ENCODE results near the gene ZNF214.

Gene ZNF214

GRCh38 chr11:7020183-7020917 lies at the start of gene ZNF214, which contains the start of gene NLRP14:
ZNF214 (minus strand) TSS chr11:7020346; CDS start chr11:7002835, 17,511 bp downstream.
NLRP14 (plus strand) TSS chr11:7020479; CDS start chr11:7038587, 18,108 bp downstream.
- no peaks in the 10 kb centered on the region for H3K27me3 ChIP-seq
- no peaks in the 10 kb centered on the region for H4K20me1 ChIP-seq
- H3K9ac ChIP-seq: no peak within 1 kb of the TSS
- H3K4me3 ChIP-seq: no peak within 1 kb of the TSS
- no peaks in the 10 kb centered on the region for H3K9me3 ChIP-seq
- H3K4me1 ChIP-seq: no peaks in the 10 kb centered on the region
- no peaks in the 10 kb centered on the region for H3K36me3 ChIP-seq
- no peak within 1 kb of the TSS for H3K27ac ChIP-seq
- no peak within 1 kb of the TSS for H3K4me2 ChIP-seq
- no peak for TF ChIP-seq Cebpa-rat (IDR thresholded peaks at IDR 0.05)

- Histone ChIP-seq H3K36me3 (no peaks in the 10 kb centered on the region), H4K20me1 (no peaks in the 10 kb centered on the region)
- TF ChIP-seq Cebpa-rat (IDR thresholded peaks at IDR 0.05): no peak
Measured at GRCh38 chr11:7062534-7062933, 42.4 kb upstream of the ZNF214 start.

GRCh38 chr11:7060868-7061267 lies 40.7 kb upstream of the ZNF214 start:
- TF ChIP-seq Cebpa-rat (IDR thresholded peaks at IDR 0.05): no peak
- Histone ChIP-seq H3K9me3 (no peaks in the 10 kb centered on the region), H3K27me3 (no peaks in the 10 kb centered on the region), H3K4me3 (no peak overlapping the region), H3K36me3 (no peaks in the 10 kb centered on the region), H3K27ac (no peak overlapping the region), H3K4me2 (no peak overlapping the region), H3K9ac (no peak overlapping the region), H4K20me1 (no peaks in the 10 kb centered on the region), H3K4me1 (no peaks in the 10 kb centered on the region)

More at GRCh38 chr11:7062534-7062933, 42.4 kb upstream of the ZNF214 start:
- Histone ChIP-seq H3K9me3 (no peaks in the 10 kb centered on the region), H3K27ac (no peak overlapping the region), H3K4me1 (no peaks in the 10 kb centered on the region), H3K4me3 (no peak overlapping the region), H3K27me3 (no peaks in the 10 kb centered on the region), H3K4me2 (no peak overlapping the region), H3K9ac (no peak overlapping the region)

- Histone ChIP-seq H3K4me3 (no peak overlapping the region), H3K9ac (no peak overlapping the region), H3K9me3 (no peaks in the 10 kb centered on the region), H4K20me1 (no peaks in the 10 kb centered on the region), H3K4me1 (no peaks in the 10 kb centered on the region), H3K4me2 (no peak overlapping the region), H3K27me3 (no peaks in the 10 kb centered on the region), H3K36me3 (no peaks in the 10 kb centered on the region), H3K27ac (no peak overlapping the region)
- TF ChIP-seq Cebpa-rat (IDR thresholded peaks at IDR 0.05): no peak
Measured at GRCh38 chr11:7057641-7058040, 37.5 kb upstream of the ZNF214 start.

GRCh38 chr11:7056828-7057513 lies 36.8 kb upstream of the ZNF214 start:
- H3K9ac ChIP-seq: no peak overlapping the region
- no peak for TF ChIP-seq Cebpa-rat (IDR thresholded peaks at IDR 0.05)
- H3K4me2 ChIP-seq: no peak overlapping the region
- H3K27ac ChIP-seq: no peak overlapping the region
- no peaks in the 10 kb centered on the region for H3K4me1 ChIP-seq
- H3K36me3 ChIP-seq: no peaks in the 10 kb centered on the region
- H3K9me3 ChIP-seq: no peaks in the 10 kb centered on the region
- no peak overlapping the region for H3K4me3 ChIP-seq
- H3K27me3 ChIP-seq: no peaks in the 10 kb centered on the region
- H4K20me1 ChIP-seq: no peaks in the 10 kb centered on the region

- Histone ChIP-seq H4K20me1 (no peaks in the 10 kb centered on the region), H3K4me2 (no peak overlapping the region), H3K36me3 (no peaks in the 10 kb centered on the region), H3K9ac (no peak overlapping the region), H3K4me3 (no peak overlapping the region), H3K27me3 (no peaks in the 10 kb centered on the region), H3K4me1 (no peaks in the 10 kb centered on the region), H3K9me3 (no peaks in the 10 kb centered on the region), H3K27ac (no peak overlapping the region)
- TF ChIP-seq Cebpa-rat (IDR thresholded peaks at IDR 0.05): no peak
Measured at GRCh38 chr11:7050191-7050590, 30.0 kb upstream of the ZNF214 start.

GRCh38 chr11:7046474-7047175 lies 26.5 kb upstream of the ZNF214 start:
- H3K27me3 ChIP-seq: no peaks in the 10 kb centered on the region
- no peak overlapping the region for H3K4me3 ChIP-seq
- H3K9me3 ChIP-seq: no peaks in the 10 kb centered on the region
- H3K4me1 ChIP-seq: no peaks in the 10 kb centered on the region
- no peaks in the 10 kb centered on the region for H4K20me1 ChIP-seq
- no peak overlapping the region for H3K9ac ChIP-seq
- no peak overlapping the region for H3K4me2 ChIP-seq
- no peak for TF ChIP-seq Cebpa-rat (IDR thresholded peaks at IDR 0.05)
- H3K27ac ChIP-seq: no peak overlapping the region
- H3K36me3 ChIP-seq: no peaks in the 10 kb centered on the region

GRCh38 chr11:7034019-7034418 lies 13.9 kb upstream of the ZNF214 start:
- H3K4me3 ChIP-seq: no peak overlapping the region
- H3K27me3 ChIP-seq: no peaks in the 10 kb centered on the region
- TF ChIP-seq Cebpa-rat (IDR thresholded peaks at IDR 0.05): no peak
- H3K36me3 ChIP-seq: no peaks in the 10 kb centered on the region
- no peaks in the 10 kb centered on the region for H4K20me1 ChIP-seq
- no peaks in the 10 kb centered on the region for H3K4me1 ChIP-seq
- H3K9ac ChIP-seq: no peak overlapping the region
- H3K9me3 ChIP-seq: no peaks in the 10 kb centered on the region
- no peak overlapping the region for H3K27ac ChIP-seq
- H3K4me2 ChIP-seq: no peak overlapping the region

- Histone ChIP-seq H3K9me3 (no peaks in the 10 kb centered on the region), H4K20me1 (no peaks in the 10 kb centered on the region), H3K4me1 (no peaks in the 10 kb centered on the region), H3K27me3 (no peaks in the 10 kb centered on the region), H3K4me2 (no peak overlapping the region), H3K9ac (no peak overlapping the region), H3K36me3 (no peaks in the 10 kb centered on the region), H3K27ac (no peak overlapping the region), H3K4me3 (no peak overlapping the region)
- no peak for TF ChIP-seq Cebpa-rat (IDR thresholded peaks at IDR 0.05)
Measured at GRCh38 chr11:7032692-7033091, 12.5 kb upstream of the ZNF214 start.

GRCh38 chr11:7031471-7031871 lies 11.3 kb upstream of the ZNF214 start:
- H3K27me3 ChIP-seq: no peaks in the 10 kb centered on the region
- TF ChIP-seq Cebpa-rat (IDR thresholded peaks at IDR 0.05): no peak
- H3K4me1 ChIP-seq: no peaks in the 10 kb centered on the region
- no peaks in the 10 kb centered on the region for H3K9me3 ChIP-seq
- no peak overlapping the region for H3K4me2 ChIP-seq
- no peak overlapping the region for H3K9ac ChIP-seq
- no peak overlapping the region for H3K27ac ChIP-seq
- no peaks in the 10 kb centered on the region for H3K36me3 ChIP-seq
- H4K20me1 ChIP-seq: no peaks in the 10 kb centered on the region
- H3K4me3 ChIP-seq: no peak overlapping the region

Data from BLaER1 (cell line).